Urothelium cell line (cell line): ENCODE results near the gene E2F6.

Experiments used
- DNase-seq: peaks from one replicate; pipeline ENCODE4 v3.0.0; 2011; ENCODE audit warnings: low spot score, mixed read lengths
- FAIRE-seq: peaks from 2 replicates; lab custom pipeline; 2011; peaks lifted over from hg19 to GRCh38; lab: Jason Lieb, UNC

Gene E2F6

DNA sequence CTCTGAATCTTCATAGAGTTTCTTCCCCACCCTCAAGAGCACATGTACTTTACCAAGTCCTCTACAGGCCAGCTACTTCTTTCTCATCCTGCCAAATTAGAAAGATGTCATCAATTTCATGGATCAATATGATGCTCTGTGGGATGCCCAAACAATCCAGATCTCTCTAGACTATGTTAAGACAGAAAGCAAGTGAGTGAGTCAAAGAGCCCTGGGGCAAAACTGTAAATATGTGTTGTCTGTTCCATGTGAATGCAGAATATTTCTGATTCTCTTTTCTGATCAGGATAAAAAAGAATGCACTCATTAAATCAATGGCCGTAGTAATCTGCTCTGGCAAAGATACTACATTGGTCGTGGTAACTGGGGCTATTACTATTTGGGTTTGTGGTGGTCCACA lies 68.4 kb downstream of the E2F6 start:
- no peak for DNase-seq
- no peak for FAIRE-seq

DNA sequence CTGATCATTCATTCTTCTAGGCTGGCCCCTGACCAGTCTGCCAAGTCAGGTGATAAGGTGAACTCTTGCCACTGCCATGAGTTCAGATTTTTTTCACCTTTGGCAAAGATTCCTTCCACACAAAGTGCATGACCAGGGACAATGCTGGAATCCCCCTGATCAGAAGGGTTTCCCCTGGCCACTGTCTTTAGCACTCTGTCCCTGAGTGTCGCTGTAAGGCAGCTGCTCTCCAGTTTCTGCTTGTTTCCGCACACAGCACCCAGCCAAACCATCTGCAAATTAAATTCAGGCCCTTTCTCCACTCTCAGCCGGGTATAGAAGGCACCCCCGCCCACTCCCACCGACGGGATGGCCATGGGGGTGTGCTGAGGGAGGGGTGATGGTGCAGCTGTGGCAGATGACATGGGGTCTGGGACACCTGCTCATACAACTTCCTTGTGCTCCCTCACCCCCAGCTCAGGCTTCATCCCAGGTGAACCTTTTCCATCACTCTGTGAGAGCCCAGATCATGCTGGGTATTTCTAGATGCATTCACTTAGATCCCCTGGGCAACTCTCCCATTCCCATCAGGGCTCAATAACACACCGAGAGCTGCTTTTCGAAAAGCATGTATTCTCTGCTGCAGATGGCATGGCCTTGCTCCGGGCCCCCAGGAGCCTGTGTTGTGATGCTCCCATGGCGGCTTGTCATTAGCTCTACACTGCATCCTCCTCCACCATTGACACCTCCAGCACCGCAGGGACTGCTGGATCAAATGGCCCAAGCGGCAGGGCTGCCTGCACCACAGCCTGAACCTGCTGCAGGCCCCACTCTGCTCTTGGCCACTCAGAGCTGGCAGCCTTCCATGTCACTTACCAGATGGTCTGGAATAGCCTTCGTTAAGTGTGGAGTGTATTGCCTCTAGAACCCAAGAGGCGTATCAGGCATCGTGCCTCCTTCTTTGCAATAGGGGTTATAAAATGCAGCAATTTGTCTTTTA lies 69.2 kb downstream of the E2F6 start:
- FAIRE-seq = no peak

DNA sequence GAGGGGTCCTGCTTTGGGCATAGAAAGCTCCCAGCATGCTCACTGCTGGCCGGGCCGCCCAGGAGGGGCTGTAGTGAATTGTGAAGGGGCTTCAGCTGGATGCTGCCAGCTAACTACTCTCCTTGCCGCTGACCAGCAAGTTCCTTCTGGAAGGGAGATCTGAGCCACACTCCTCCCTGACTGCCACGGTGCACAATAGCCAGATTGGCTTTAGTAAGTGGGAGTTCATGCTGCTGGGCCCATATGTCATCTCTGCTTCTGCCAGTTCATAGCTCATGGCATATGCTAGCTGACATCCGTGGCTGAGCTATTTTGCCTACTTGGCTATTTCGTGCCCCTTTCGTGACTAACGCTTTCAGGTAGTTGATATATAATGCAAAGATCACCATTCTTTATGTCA lies 69.9 kb downstream of the E2F6 start:
- FAIRE-seq = no peak
- DNase-seq = no peak

More for the DNA sequence above, 69.2 kb downstream of the E2F6 start:
- no peak for DNase-seq

DNA sequence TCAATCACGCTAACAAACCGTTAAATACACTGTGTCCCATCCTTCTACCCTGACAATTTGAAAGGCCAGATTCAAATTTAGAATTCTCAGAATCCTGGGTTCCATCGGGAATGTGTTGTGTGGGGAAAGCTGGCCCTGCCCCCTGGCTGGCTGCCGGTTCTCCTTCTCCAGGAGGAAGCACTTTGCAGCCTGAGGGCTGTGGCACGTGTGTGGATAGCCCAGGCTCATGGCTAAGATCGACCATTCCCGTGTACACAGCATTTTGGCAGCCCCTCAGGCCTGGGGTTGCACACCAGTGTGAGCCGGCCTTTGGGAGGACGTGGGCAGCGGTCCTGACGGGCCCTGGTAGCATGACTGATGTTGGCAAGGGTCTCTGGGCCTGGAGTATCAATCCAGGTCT lies 70.6 kb downstream of the E2F6 start:
- DNase-seq (no peak), FAIRE-seq (no peak)
